ENCODE results near the gene CAMP. TPM values are rescaled to one million over a fixed set of nuclear protein-coding genes. Genes with fewer than 3 reads are reported as not detected.
A peak's percentile ranks its signal among the peaks of the same experiment; 100 is the strongest.

The CAMP gene, protein sequence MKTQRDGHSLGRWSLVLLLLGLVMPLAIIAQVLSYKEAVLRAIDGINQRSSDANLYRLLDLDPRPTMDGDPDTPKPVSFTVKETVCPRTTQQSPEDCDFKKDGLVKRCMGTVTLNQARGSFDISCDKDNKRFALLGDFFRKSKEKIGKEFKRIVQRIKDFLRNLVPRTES
- total RNA-seq (10 to 100 TPM in 1 of 2 donors, under 1 TPM in 1; 0.55 to 17.2 TPM), polyA plus RNA-seq (ENCODE audit: insufficient read length in 2 of 2) (not detected)
- long read RNA-seq, donor 1 = 0 reads
- long read RNA-seq, donor 2 = 0 reads
- long read RNA-seq, donor 3 = 0 reads
- long read RNA-seq, donor 4, transcript CAMP-201 (4 exons, 745 nt) = major isoform, 8 of 8 reads
- long read RNA-seq, donor 4, partial matches to known transcripts = 0 of 8 reads
- long read RNA-seq, donor 4, other reads (novel, unspliced or antisense) = 0 of 8 reads

GRCh38 chr3:48222616-48223513, at the start of gene CAMP:
CAMP (plus strand) TSS chr3:48223495; CDS start chr3:48223512, 17 bp downstream.
- H3K36me3 ChIP-seq (ENCODE audit: control insufficient read depth, insufficient read depth, low read length) = no peaks in the 10 kb centered on the region
- 73% methylated on average over 4 of the region's 11 CpGs for WGBS (ENCODE audit: insufficient coverage)
- H3K4me1 ChIP-seq (ENCODE audit: control insufficient read depth, insufficient read depth, low read length) = no peaks in the 10 kb centered on the region
- no peak for DNase-seq (ENCODE audit: low read depth in 4 of 6, low spot score in 6 of 6)
- H3K27ac ChIP-seq (ENCODE audit: low read depth, low read length) = no peak within 1 kb of the TSS
- no peaks in the 10 kb centered on the region for H3K9me3 ChIP-seq (ENCODE audit: control insufficient read depth, insufficient read depth, low read length)
- no peak within 1 kb of the TSS for H3K4me3 ChIP-seq (ENCODE audit: low read depth, low read length)
- H3K27me3 ChIP-seq (ENCODE audit: control insufficient read depth, insufficient read depth, low read length) = no peaks in the 10 kb centered on the region

GRCh38 chr3:48178072-48178471, 45.2 kb upstream of the CAMP start:
- Histone ChIP-seq H3K27ac (ENCODE audit: low read depth, low read length) (no peak overlapping the region), H3K9me3 (ENCODE audit: control insufficient read depth, insufficient read depth, low read length) (no peaks in the 10 kb centered on the region), H3K4me1 (ENCODE audit: control insufficient read depth, insufficient read depth, low read length) (no peaks in the 10 kb centered on the region), H3K27me3 (ENCODE audit: control insufficient read depth, insufficient read depth, low read length) (no peaks in the 10 kb centered on the region), H3K36me3 (ENCODE audit: control insufficient read depth, insufficient read depth, low read length) (peaks cover 13% of the 10 kb centered on the region), H3K4me3 (ENCODE audit: low read depth, low read length) (no peak overlapping the region)
- DNase-seq (ENCODE audit: low read depth in 4 of 6, low spot score in 6 of 6) = no peak
- no CpG with 5 or more reads among the region's 2 CpGs for WGBS (ENCODE audit: insufficient coverage)

DNA sequence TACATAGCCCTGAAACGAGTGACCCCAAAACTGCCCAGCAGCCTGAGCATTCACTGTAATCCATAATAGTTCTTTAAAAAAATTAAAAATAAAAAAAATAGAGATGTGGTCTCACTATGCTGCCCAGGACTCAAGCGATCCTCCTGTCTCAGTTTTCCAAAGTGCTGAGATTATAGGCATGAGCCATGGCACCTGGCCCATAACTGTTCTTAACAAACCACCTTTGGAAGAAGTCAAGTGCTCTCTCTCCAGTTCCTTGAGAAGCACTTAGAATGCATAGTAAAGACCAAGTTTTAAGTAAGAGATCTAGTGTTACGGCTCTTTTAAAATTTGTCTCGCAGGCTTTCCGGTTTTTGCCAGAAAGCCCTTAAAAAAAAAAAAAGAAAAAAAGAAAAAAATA, 43.3 kb upstream of the CAMP start:
- H3K4me1 ChIP-seq (ENCODE audit: control insufficient read depth, insufficient read depth, low read length) = no peaks in the 10 kb centered on the region
- DNase-seq (ENCODE audit: low read depth in 4 of 6, low spot score in 6 of 6) = no peak
- 86% methylated on average over 1 of the region's 5 CpGs for WGBS (ENCODE audit: insufficient coverage)
- H3K36me3 ChIP-seq (ENCODE audit: control insufficient read depth, insufficient read depth, low read length) = peaks cover 14% of the 10 kb centered on the region
- H3K9me3 ChIP-seq (ENCODE audit: control insufficient read depth, insufficient read depth, low read length) = no peaks in the 10 kb centered on the region
- H3K27me3 ChIP-seq (ENCODE audit: control insufficient read depth, insufficient read depth, low read length) = no peaks in the 10 kb centered on the region
- no peak overlapping the region for H3K27ac ChIP-seq (ENCODE audit: low read depth, low read length)
- no peak overlapping the region for H3K4me3 ChIP-seq (ENCODE audit: low read depth, low read length)

GRCh38 chr3:48180531-48181253, 42.6 kb upstream of the CAMP start:
- no peak for DNase-seq (ENCODE audit: low read depth in 4 of 6, low spot score in 6 of 6)
- Histone ChIP-seq H3K36me3 (ENCODE audit: control insufficient read depth, insufficient read depth, low read length) (peaks cover 15% of the 10 kb centered on the region), H3K27ac (ENCODE audit: low read depth, low read length) (no peak overlapping the region), H3K9me3 (ENCODE audit: control insufficient read depth, insufficient read depth, low read length) (no peaks in the 10 kb centered on the region), H3K4me3 (ENCODE audit: low read depth, low read length) (no peak overlapping the region), H3K4me1 (ENCODE audit: control insufficient read depth, insufficient read depth, low read length) (no peaks in the 10 kb centered on the region), H3K27me3 (ENCODE audit: control insufficient read depth, insufficient read depth, low read length) (no peaks in the 10 kb centered on the region)
- 100% methylated on average over 3 of the region's 5 CpGs for WGBS (ENCODE audit: insufficient coverage)

DNA sequence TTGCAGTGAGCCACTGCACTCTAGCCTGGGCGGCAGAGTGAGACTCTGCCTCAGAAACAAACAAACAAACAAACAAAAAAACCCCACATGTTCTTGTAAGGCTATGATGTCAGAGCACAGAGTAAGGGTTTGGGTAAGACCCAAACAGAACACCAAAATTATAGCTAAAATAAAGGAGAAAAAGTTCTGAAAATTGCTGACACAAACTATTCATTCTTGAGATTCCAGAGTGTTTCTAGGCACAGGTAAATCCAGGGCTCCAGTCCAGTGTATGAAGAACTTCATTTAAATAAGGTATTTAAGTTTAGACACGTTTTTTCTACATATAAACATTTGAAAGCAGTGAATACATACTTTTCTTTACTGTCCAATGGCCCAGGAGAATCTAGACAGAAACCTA, 39.0 kb upstream of the CAMP start:
- no CpG with 5 or more reads among the region's 2 CpGs for WGBS (ENCODE audit: insufficient coverage)
- H3K4me1 ChIP-seq (ENCODE audit: control insufficient read depth, insufficient read depth, low read length) = peaks cover 14% of the 10 kb centered on the region

GRCh38 chr3:48185129-48185528, 38.2 kb upstream of the CAMP start:
- Histone ChIP-seq H3K4me3 (ENCODE audit: low read depth, low read length) (no peak overlapping the region), H3K4me1 (ENCODE audit: control insufficient read depth, insufficient read depth, low read length) (peaks cover 14% of the 10 kb centered on the region), H3K36me3 (ENCODE audit: control insufficient read depth, insufficient read depth, low read length) (peaks cover 16% of the 10 kb centered on the region), H3K27me3 (ENCODE audit: control insufficient read depth, insufficient read depth, low read length) (no peaks in the 10 kb centered on the region), H3K9me3 (ENCODE audit: control insufficient read depth, insufficient read depth, low read length) (no peaks in the 10 kb centered on the region), H3K27ac (ENCODE audit: low read depth, low read length) (no peak overlapping the region)
- no peak for DNase-seq (ENCODE audit: low read depth in 4 of 6, low spot score in 6 of 6)
- WGBS (ENCODE audit: insufficient coverage) = 89% methylated on average over 3 of the region's 4 CpGs

More for the DNA sequence above, 39.0 kb upstream of the CAMP start:
- H3K27ac ChIP-seq (ENCODE audit: low read depth, low read length) = no peak overlapping the region
- peaks cover 16% of the 10 kb centered on the region for H3K36me3 ChIP-seq (ENCODE audit: control insufficient read depth, insufficient read depth, low read length)
- no peak overlapping the region for H3K4me3 ChIP-seq (ENCODE audit: low read depth, low read length)
- H3K9me3 ChIP-seq (ENCODE audit: control insufficient read depth, insufficient read depth, low read length) = no peaks in the 10 kb centered on the region
- DNase-seq (ENCODE audit: low read depth in 4 of 6, low spot score in 6 of 6) = no peak
- no peaks in the 10 kb centered on the region for H3K27me3 ChIP-seq (ENCODE audit: control insufficient read depth, insufficient read depth, low read length)

DNA sequence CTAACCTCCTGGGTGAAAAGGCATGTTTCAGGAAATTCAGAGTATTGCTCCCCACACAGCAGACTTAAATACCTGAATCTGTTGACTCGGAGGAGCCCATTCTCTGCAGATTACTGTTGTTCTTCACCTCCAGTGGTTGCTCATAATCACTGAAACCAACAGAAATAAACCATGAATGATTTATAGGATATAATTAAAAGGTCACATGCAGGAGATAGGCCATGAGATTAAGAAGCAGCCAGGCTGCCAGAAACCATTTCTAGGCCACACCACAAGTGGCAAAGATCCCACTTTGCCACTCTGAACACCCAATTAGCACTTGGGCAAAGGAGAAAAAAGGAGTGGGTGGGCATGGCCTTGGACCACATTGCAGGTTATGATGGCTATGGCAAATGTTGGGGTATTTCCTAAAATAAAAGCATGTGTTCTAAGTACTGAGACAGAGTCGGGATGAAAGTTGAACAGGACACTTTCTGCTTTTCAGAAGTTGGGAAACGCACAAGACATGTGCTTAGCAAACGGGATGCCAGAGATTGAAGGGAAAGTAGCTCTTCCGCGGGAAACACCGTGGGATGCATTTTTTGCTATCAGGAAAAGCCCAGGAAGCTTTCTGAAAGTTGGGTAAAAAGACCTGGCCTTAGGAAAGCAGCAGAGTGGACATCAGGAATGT, 36.5 kb upstream of the CAMP start:
- peaks cover 14% of the 10 kb centered on the region for H3K36me3 ChIP-seq (ENCODE audit: control insufficient read depth, insufficient read depth, low read length)
- WGBS (ENCODE audit: insufficient coverage) = 9% methylated on average over 6 of the region's 7 CpGs
- H3K27me3 ChIP-seq (ENCODE audit: control insufficient read depth, insufficient read depth, low read length) = no peaks in the 10 kb centered on the region
- H3K4me3 ChIP-seq (ENCODE audit: low read depth, low read length) = peak overlapping the region; percentile 65
- no peak overlapping the region for H3K27ac ChIP-seq (ENCODE audit: low read depth, low read length)
- peaks cover 14% of the 10 kb centered on the region for H3K4me1 ChIP-seq (ENCODE audit: control insufficient read depth, insufficient read depth, low read length)
- no peaks in the 10 kb centered on the region for H3K9me3 ChIP-seq (ENCODE audit: control insufficient read depth, insufficient read depth, low read length)
- peak in 1 of 6 donors; percentile 5 for DNase-seq (ENCODE audit: low read depth in 4 of 6, low spot score in 6 of 6)

DNA sequence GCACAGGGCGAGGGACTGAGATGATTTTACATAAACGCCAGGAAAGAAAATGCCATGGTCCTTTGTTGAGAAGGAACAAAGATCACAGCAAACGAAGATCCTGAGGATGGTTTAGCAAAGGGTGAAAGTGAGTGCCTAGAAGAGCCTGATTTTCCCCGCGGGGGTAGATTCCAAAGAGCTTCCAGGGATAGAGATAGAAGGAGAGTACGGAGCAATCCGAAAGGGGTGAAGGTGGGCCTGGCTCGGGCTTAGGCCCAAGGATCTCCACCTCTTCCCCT, 36.1 kb upstream of the CAMP start:
- peaks cover 14% of the 10 kb centered on the region for H3K36me3 ChIP-seq (ENCODE audit: control insufficient read depth, insufficient read depth, low read length)
- peaks cover 14% of the 10 kb centered on the region for H3K4me1 ChIP-seq (ENCODE audit: control insufficient read depth, insufficient read depth, low read length)
- H3K27ac ChIP-seq (ENCODE audit: low read depth, low read length) = peak overlapping the region; percentile 62
- H3K9me3 ChIP-seq (ENCODE audit: control insufficient read depth, insufficient read depth, low read length) = no peaks in the 10 kb centered on the region
- peak in 2 of 6 donors; percentile 6 to 21 for DNase-seq (ENCODE audit: low read depth in 4 of 6, low spot score in 6 of 6)
- peak overlapping the region; percentile 65 for H3K4me3 ChIP-seq (ENCODE audit: low read depth, low read length)
- 3% methylated on average over 8 of the region's 8 CpGs for WGBS (ENCODE audit: insufficient coverage)
- H3K27me3 ChIP-seq (ENCODE audit: control insufficient read depth, insufficient read depth, low read length) = no peaks in the 10 kb centered on the region

All from spinal cord (tissue), 10 donors.